WI38 (cell line): ENCODE measurements around the gene SCAPER.

Experiments
- H3K4me3 ChIP-seq: 2 replicates; pipeline ENCODE4 v1.5.1; 2011; ENCODE audit warnings: low read depth, mild to moderate bottlenecking, control low read depth, low read length
- CTCF ChIP-seq: IDR thresholded peaks from 2 replicates; pipeline ENCODE4 v1.5.1; 2012; ENCODE audit warnings: low read depth, mild to moderate bottlenecking, control low read depth, low read length

Gene SCAPER

GRCh38 chr15:76793162-76793561 is 112.0 kb downstream of the SCAPER start:
- TF ChIP-seq CTCF, result no peak
- H3K4me3 ChIP-seq, result no peak overlapping the region

GRCh38 chr15:76791511-76791910 is 113.6 kb downstream of the SCAPER start:
- no peak for TF ChIP-seq CTCF

GRCh38 chr15:76787273-76787672 is 117.9 kb downstream of the SCAPER start:
- TF ChIP-seq CTCF, result no peak
- no peak overlapping the region for H3K4me3 ChIP-seq

More at GRCh38 chr15:76791511-76791910, 113.6 kb downstream of the SCAPER start:
- no peak overlapping the region for H3K4me3 ChIP-seq

GRCh38 chr15:76776969-76777368 is 128.2 kb downstream of the SCAPER start:
- H3K4me3 ChIP-seq, result no peak overlapping the region
- no peak for TF ChIP-seq CTCF

- H3K4me3 ChIP-seq, result no peak overlapping the region
These were observed 128.7 kb downstream of the SCAPER start for GRCh38 chr15:76776480-76776879.

GRCh38 chr15:76773234-76773633 is 131.9 kb downstream of the SCAPER start:
- TF ChIP-seq CTCF, result no peak
- no peak overlapping the region for H3K4me3 ChIP-seq

More at GRCh38 chr15:76776480-76776879, 128.7 kb downstream of the SCAPER start:
- TF ChIP-seq CTCF, result no peak

GRCh38 chr15:76772776-76773175 is 132.4 kb downstream of the SCAPER start:
- no peak for TF ChIP-seq CTCF
- no peak overlapping the region for H3K4me3 ChIP-seq
